ENCODE data around the gene PITRM1. TPM values are rescaled to one million over a fixed set of nuclear protein-coding genes. Genes with fewer than 3 reads are reported as not detected.
"Not testable (repeated sequence)": the region's sequence is repeated elsewhere in the genome, so short reads cannot be mapped to it uniquely, and the experiment has no call there.

PITRM1 gene
- total and polyA plus RNA-seq, 7 donors, result 51.0 to 112 (median 78.8) TPM

DNA sequence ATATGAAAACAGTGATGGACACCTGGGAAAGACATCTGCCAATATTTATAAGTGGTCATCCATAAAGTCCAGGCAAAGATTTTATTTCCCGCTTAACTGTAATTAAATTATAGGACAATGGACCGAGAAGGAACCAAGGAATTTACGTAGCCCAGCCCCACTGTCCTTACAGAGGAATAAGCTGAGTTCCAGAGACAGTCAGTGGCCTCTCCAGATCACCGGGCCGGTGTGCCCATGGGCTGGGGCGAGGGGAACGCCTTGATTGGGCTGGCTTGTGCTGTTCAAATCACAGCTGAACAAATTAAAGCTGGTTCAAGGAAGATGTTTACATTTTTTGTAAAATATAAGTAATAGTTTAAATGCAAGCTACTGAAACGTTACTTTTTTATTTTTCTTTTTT is 64.5 kb downstream of the PITRM1 start:
- Histone ChIP-seq H3K9me3 (no peaks in the 10 kb centered on the region), H3K36me3 (ENCODE audit: insufficient read depth in 1 of 2, low read depth in 1 of 2) (peaks cover 0 to 20% of the 10 kb centered on the region in 2 donors), H3K4me3 (peak overlapping the region; percentile 26), H3K4me1 (peaks cover 36% of the 10 kb centered on the region), H3K27me3 (ENCODE audit: insufficient read depth in 3 of 3, low read length in 2 of 3) (no peaks in the 10 kb centered on the region), H3K27ac (peak overlapping the region; percentile 88)
- intact Hi-C loops (cut with DNase I), result no loop called here
- WGBS, 3 donors, result 35 to 58% (median 49%) methylated on average over 8 of the region's 8 CpGs
- DNase-seq (no peak), ATAC-seq (no peak)
- no peak for TF ChIP-seq CTCF (IDR thresholded peaks at IDR 0.05)

DNA sequence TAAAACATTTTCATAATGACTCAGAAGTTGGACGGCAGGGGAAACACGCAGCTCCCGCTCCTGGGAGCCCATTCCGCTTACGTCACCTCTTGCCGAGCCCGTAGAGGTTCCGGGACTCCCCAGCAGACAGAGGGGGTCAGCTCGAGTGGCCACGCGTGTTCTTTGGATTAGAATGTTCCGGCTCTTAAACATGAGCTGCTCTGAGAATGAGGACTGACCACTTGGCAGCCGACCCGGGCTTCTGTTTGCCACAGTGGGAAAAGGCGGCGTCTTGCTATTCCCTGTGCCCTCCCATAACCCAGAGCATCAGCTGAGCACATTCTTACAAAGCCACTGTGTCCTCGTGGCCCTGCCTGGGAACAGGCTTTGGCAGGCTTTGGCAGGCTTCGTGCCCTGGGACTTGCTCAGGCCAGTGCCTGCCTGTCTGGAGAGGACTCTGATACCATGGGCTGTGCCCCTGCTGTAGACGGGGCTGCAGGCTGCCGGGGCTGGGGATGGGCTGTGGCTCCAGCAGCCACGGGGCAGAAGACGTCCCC is 65.1 kb downstream of the PITRM1 start:
- Histone ChIP-seq H3K4me3 (peak overlapping the region; percentile 50), H3K27ac (peak overlapping the region; percentile 88), H3K27me3 (ENCODE audit: insufficient read depth in 3 of 3, low read length in 2 of 3) (no peaks in the 10 kb centered on the region), H3K4me1 (peaks cover 36% of the 10 kb centered on the region), H3K36me3 (ENCODE audit: insufficient read depth in 1 of 2, low read depth in 1 of 2) (peaks cover 0 to 17% of the 10 kb centered on the region in 2 donors), H3K9me3 (no peaks in the 10 kb centered on the region)
- TF ChIP-seq CTCF (IDR thresholded peaks at IDR 0.05), result no peak
- intact Hi-C loops (cut with DNase I), result loop anchor here in 1 of 2 donors (2.0 kb wide), 1 partner anchor 29 kb away; no protein-coding TSS in a partner anchor
- WGBS, 3 donors, result 21 to 25% (median 25%) methylated on average over 22 of the region's 22 CpGs
- peak; percentile 86 to 87 (median 86) for ATAC-seq
- DNase-seq, result peak; percentile 93 to 95

- H3K4me1 ChIP-seq, result peaks cover 32% of the 10 kb centered on the region
- ATAC-seq (no peak), DNase-seq (no peak)
- 38 to 48% (median 38%) methylated on average over 4 to 5 of the region's 5 CpGs for WGBS, 3 donors
- intact Hi-C loops (cut with DNase I), result loop anchor here in 1 of 2 donors (2.0 kb wide), 1 partner anchor 30 kb away; no protein-coding TSS in a partner anchor
- no peak for TF ChIP-seq CTCF (IDR thresholded peaks at IDR 0.05)
- no peaks in the 10 kb centered on the region for H3K9me3 ChIP-seq
- H3K36me3 ChIP-seq (ENCODE audit: insufficient read depth in 1 of 2, low read depth in 1 of 2), result peaks cover 0 to 12% of the 10 kb centered on the region in 2 donors
- H3K4me3 ChIP-seq, result peak overlapping the region; percentile 50
- no peaks in the 10 kb centered on the region for H3K27me3 ChIP-seq (ENCODE audit: insufficient read depth in 3 of 3, low read length in 2 of 3)
- peak overlapping the region; percentile 88 for H3K27ac ChIP-seq
Measured at GRCh38 chr10:3106928-3107425, 65.6 kb downstream of the PITRM1 start.

- 78 to 100% (median 96%) methylated on average over 2 to 6 of the region's 10 CpGs for WGBS, 3 donors
- H3K4me1 ChIP-seq, result peaks cover 26% of the 10 kb centered on the region
- H3K27ac ChIP-seq, result peak overlapping the region; percentile 75
- not testable (repeated sequence) for H3K9me3 ChIP-seq; ATAC-seq; H3K27me3 ChIP-seq (ENCODE audit: insufficient read depth in 3 of 3, low read length in 2 of 3); DNase-seq
- H3K36me3 ChIP-seq (ENCODE audit: insufficient read depth in 1 of 2, low read depth in 1 of 2), result peaks cover 0 to 11% of the 10 kb centered on the region in 2 donors
- H3K4me3 ChIP-seq, result peak overlapping the region; percentile 56
- intact Hi-C loops (cut with DNase I), result loop anchor here in 1 of 2 donors (2.0 kb wide), 1 partner anchor 30 kb away; no protein-coding TSS in a partner anchor
Measured at GRCh38 chr10:3106328-3106727, 66.3 kb downstream of the PITRM1 start.

- peak overlapping the region; percentile 56 for H3K4me3 ChIP-seq
- H3K9me3 ChIP-seq, result no peaks in the 10 kb centered on the region
- H3K4me1 ChIP-seq, result peaks cover 21% of the 10 kb centered on the region
- 63 to 85% (median 64%) methylated on average over 16 to 17 of the region's 20 CpGs for WGBS, 3 donors
- no peak for ATAC-seq
- TF ChIP-seq CTCF (IDR thresholded peaks at IDR 0.05), result no peak
- peak in 1 of 2 donors; percentile 40 for DNase-seq
- H3K36me3 ChIP-seq (ENCODE audit: insufficient read depth in 1 of 2, low read depth in 1 of 2), result peaks cover 0 to 11% of the 10 kb centered on the region in 2 donors
- no peaks in the 10 kb centered on the region for H3K27me3 ChIP-seq (ENCODE audit: insufficient read depth in 3 of 3, low read length in 2 of 3)
- H3K27ac ChIP-seq, result peak overlapping the region; percentile 75
- intact Hi-C loops (cut with DNase I), result loop anchor here in 1 of 2 donors (2.0 kb wide), 1 partner anchor 31 kb away; no protein-coding TSS in a partner anchor
Measured at GRCh38 chr10:3105905-3106304, 66.7 kb downstream of the PITRM1 start.
